ENCODE results near the gene MAGEA2B.
"Not testable (repeated sequence)": the region's sequence is repeated elsewhere in the genome, so short reads cannot be mapped to it uniquely, and the experiment has no call there.

DNA sequence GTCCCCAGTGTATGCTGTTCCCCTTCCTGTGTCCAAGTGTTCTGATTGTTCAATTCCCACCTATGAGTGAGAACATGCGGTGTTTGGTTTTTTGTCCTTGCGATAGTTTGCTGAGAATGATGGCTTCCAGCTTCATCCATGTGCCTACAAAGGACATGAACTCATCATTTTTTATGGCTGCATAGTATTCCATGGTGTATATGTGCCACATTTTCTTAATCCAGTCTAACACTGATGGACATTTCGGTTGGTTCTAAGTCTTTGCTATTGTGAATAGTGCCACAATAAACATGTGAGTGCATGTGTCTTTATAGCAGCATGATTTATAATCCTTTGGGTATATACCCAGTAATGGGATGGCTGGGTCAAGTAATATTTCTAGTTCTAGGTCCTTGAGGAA lies 39.8 kb upstream of the MAGEA2B start:
- not testable (repeated sequence) for TF ChIP-seq POLR2AphosphoS5 (IDR thresholded peaks at IDR 0.05); CTCF (IDR thresholded peaks at IDR 0.05 in 8 of 11, conservative IDR thresholded peaks at IDR 0.05 in 3 of 11)
